Activated CD8-positive, alpha-beta T cell treated with anti-CD3 and anti-CD28 coated beads for 36 hours (primary cell): Measurements from ENCODE around the gene EID3. TPM values are rescaled to one million over a fixed set of nuclear protein-coding genes. Genes with fewer than 3 reads are reported as not detected.

ENCODE experiments used
- ATAC-seq: fragments of 200-7000 bp; cut with Tn5 transposase; one replicate; pipeline ENCODE4 v1.10.0; 2021; ENCODE audit warnings: mild to moderate bottlenecking, moderate library complexity
- CTCF ChIA-PET: fragments of 350-600 bp; sonication (Branson Sonifier 250); formaldehyde crosslinking; loops from one replicate; lab custom pipeline; 2021; ENCODE audit warnings: antibody characterized with exemption; lab: Charles Lee
- POLR2A ChIA-PET: fragments of 350-600 bp; sonication (Branson Sonifier 250); formaldehyde crosslinking; loops from one replicate; lab custom pipeline; 2021; ENCODE audit warnings: antibody characterized with exemption; lab: Charles Lee
- DNase-seq: peaks from one replicate; pipeline ENCODE4 v3.0.0-alpha.2; 2020
- H3K27ac Mint-ChIP-seq: one replicate; pipeline ENCODE4 v1.8.0; 2021; ENCODE audit warnings: mild to moderate bottlenecking, mixed read lengths
- H3K27me3 Mint-ChIP-seq: one replicate; pipeline ENCODE4 v1.8.0; 2021; ENCODE audit warnings: mixed read lengths
- H3K36me3 Mint-ChIP-seq: one replicate; pipeline ENCODE4 v1.8.0; 2021; ENCODE audit warnings: low read depth, mixed read lengths
- H3K4me1 Mint-ChIP-seq: one replicate; pipeline ENCODE4 v1.8.0; 2021; ENCODE audit warnings: low read depth, mixed read lengths
- H3K4me3 Mint-ChIP-seq: one replicate; pipeline ENCODE4 v1.8.0; 2021; ENCODE audit warnings: mild to moderate bottlenecking, moderate library complexity, mixed read lengths
- H3K9me3 Mint-ChIP-seq: one replicate; pipeline ENCODE4 v1.8.0; 2021; ENCODE audit warnings: mixed read lengths
- intact Hi-C: fragments of 100-400 bp; cut with micrococcal nuclease; formaldehyde crosslinking; loops from one replicate; pipeline ENCODE4 v1.10.0; 2022
- total RNA-seq, 2 experiments: library from RNA; stranded (reverse); gene quantifications; one replicate each; pipeline ENCODE4 v1.2.3, GENCODE V29; 2021
- TF ChIP-seq, protein P1 (sequence below): fragments of 200-600 bp; IDR thresholded peaks from one replicate; pipeline ENCODE4 v1.8.0; 2022; ENCODE audit warnings: antibody characterized with exemption, mild to moderate bottlenecking

Gene EID3
- total RNA-seq, 2 experiments from 2014 or later = 3.7 to 4.8 TPM

DNA sequence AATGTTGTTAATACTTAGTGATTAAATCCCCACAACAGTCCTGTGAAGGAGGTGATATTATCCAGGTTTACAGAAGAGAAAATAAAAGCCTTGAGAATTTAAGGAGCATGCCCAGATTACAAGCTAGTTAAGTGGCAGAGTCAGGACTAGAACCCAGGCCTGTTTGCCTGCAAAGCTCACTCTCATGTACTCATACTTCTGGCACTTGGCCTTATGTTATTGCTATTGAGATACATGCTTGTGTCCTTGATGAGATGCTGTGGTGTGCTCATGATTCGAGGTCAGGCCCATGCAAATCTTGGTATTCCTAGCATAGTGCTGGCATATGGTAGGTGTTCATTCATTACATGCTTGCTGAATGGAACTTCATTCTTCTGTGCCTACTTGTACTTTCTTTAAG, 7.6 kb upstream of the EID3 start:
- Mint-ChIP-seq H3K27ac (no peak overlapping the region), H3K4me1 (peaks cover 36% of the 10 kb centered on the region), H3K4me3 (no peak overlapping the region), H3K27me3 (no peaks in the 10 kb centered on the region), H3K36me3 (peaks cover 68% of the 10 kb centered on the region), H3K9me3 (no peaks in the 10 kb centered on the region)
- POLR2A ChIA-PET = interaction anchor here (0.6 to 8.0 kb wide), 4 partner anchors 8 to 77 kb away, joined by 3 to 75 read pairs (median 8); partner anchors contain the start of gene EID3
- TF ChIP-seq, protein P1, sequence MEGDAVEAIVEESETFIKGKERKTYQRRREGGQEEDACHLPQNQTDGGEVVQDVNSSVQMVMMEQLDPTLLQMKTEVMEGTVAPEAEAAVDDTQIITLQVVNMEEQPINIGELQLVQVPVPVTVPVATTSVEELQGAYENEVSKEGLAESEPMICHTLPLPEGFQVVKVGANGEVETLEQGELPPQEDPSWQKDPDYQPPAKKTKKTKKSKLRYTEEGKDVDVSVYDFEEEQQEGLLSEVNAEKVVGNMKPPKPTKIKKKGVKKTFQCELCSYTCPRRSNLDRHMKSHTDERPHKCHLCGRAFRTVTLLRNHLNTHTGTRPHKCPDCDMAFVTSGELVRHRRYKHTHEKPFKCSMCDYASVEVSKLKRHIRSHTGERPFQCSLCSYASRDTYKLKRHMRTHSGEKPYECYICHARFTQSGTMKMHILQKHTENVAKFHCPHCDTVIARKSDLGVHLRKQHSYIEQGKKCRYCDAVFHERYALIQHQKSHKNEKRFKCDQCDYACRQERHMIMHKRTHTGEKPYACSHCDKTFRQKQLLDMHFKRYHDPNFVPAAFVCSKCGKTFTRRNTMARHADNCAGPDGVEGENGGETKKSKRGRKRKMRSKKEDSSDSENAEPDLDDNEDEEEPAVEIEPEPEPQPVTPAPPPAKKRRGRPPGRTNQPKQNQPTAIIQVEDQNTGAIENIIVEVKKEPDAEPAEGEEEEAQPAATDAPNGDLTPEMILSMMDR = no peak
- ATAC-seq (no peak), DNase-seq (no peak)
- CTCF ChIA-PET = interaction anchor here (1.2 kb wide), 1 partner anchor 80 kb away, joined by 4 read pairs; the partner anchor contains the start of gene TXNRD1
- intact Hi-C loops = no loop called here

DNA sequence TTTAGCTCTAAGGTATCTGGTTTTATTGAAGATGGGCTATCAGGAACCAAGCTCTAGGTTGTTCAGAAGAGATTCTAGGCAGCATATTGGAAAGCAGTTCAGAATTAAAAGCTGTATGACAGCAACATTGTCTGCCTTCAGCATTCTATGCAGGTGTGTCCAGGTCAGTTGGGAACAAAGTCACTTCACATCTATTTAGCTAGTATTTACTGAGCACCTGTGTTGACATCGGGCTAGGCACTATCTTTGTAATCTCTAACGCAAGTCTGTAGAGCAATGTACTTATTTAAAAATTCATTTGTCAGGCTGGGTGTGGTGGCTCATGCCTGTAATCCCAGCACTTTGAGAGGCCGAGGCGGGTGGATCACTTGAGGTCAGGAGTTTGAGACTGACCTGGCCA, 6.8 kb upstream of the EID3 start:
- CTCF ChIA-PET = no interaction called here
- DNase-seq = no peak
- Mint-ChIP-seq H3K27me3 (no peaks in the 10 kb centered on the region), H3K9me3 (no peaks in the 10 kb centered on the region), H3K36me3 (peaks cover 66% of the 10 kb centered on the region), H3K27ac (no peak overlapping the region), H3K4me1 (peaks cover 38% of the 10 kb centered on the region), H3K4me3 (no peak overlapping the region)
- POLR2A ChIA-PET = interaction anchor here (0.6 to 8.0 kb wide), 2 partner anchors 8 to 76 kb away, joined by 3 to 75 read pairs; no protein-coding TSS in a partner anchor
- ATAC-seq = no peak
- TF ChIP-seq, protein P1 = no peak
- intact Hi-C loops = no loop called here

DNA sequence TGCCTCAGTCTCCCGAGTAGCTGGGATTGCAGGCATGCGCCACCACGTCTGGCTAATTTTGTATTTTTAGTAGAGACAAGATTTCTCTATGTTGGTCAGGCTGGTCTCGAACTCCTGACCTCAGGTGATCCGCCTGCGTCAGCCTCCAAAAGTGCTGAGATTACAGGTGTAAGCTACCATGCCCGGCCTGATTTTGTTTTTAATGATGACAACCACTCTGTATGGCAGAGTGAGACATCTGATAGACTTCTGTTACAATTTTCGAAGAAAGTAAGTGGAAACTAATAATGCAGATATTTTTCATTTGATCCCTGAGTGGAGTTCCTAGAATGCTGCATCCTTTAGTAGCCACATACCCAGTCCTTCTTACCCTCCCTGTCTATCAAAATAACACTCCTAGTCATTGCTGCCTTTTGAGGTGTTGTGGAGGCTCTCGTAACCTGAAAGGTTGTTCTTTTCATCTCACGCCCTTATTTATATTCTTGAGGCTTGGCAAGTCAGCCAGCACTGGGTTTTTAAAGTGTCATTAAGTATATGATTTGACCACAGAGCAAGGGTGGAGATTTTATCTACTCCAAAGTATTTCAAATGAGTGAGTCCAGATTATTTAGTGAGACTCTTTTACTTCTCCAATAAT, 5.9 kb upstream of the EID3 start:
- no peaks in the 10 kb centered on the region for H3K27me3 Mint-ChIP-seq
- no peaks in the 10 kb centered on the region for H3K9me3 Mint-ChIP-seq
- intact Hi-C loops = no loop called here
- ChIA-PET CTCF (interaction anchor here (0.8 kb wide), 1 partner anchor 11 kb away, joined by 3 read pairs; no protein-coding TSS in a partner anchor), POLR2A (interaction anchor here (1.1 to 8.0 kb wide), 2 partner anchors 9 to 43 kb away, joined by 3 to 75 read pairs; no protein-coding TSS in a partner anchor)
- H3K27ac Mint-ChIP-seq = no peak overlapping the region
- H3K4me1 Mint-ChIP-seq = peaks cover 40% of the 10 kb centered on the region
- DNase-seq (no peak), ATAC-seq (no peak)
- TF ChIP-seq, protein P1 = no peak
- H3K36me3 Mint-ChIP-seq = peaks cover 59% of the 10 kb centered on the region
- H3K4me3 Mint-ChIP-seq = no peak overlapping the region

DNA sequence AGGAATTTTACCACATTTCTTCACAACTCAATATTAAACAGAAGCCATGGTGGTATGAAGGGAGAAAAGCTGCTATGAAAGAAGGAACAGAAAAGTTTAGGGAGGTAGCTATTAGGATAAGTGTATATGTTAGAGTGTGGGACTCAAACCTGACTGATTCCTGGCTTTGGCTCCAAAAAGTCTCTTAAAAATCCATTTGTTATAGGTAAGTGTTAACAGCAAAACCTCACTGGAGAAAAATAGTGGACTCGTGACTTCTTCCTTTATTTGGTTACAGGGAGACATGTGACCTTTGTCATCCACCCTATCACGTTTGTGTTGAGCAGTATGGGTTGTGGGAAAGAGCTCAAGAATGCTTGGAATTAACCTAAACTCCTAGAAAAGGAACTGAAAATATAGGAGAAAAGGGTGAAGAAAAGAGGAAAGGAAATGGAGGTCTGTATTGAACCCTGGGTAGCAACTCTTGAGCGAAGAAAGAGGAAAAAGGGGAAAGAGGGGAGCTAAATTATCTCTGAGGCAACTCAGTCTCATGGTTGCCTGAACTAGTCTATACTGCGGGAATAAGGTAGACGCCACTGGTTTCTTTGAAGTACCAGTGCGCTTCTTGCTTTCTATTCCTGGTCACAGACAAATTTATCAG, 3.6 kb upstream of the EID3 start:
- Mint-ChIP-seq H3K36me3 (peaks cover 55% of the 10 kb centered on the region), H3K4me1 (peaks cover 56% of the 10 kb centered on the region), H3K9me3 (no peaks in the 10 kb centered on the region), H3K4me3 (no peak overlapping the region), H3K27ac (peak overlapping the region; percentile 67), H3K27me3 (no peaks in the 10 kb centered on the region)
- TF ChIP-seq, protein P1 = no peak
- intact Hi-C loops = loop anchor here (5.0 kb wide), 1 partner anchor 83 kb away; the partner anchor contains the start of gene TXNRD1
- ATAC-seq (no peak), DNase-seq (no peak)
- CTCF ChIA-PET = interaction anchor here (1.0 to 1.3 kb wide), 2 partner anchors 11 to 13 kb away, joined by 3 to 4 read pairs; no protein-coding TSS in a partner anchor
- POLR2A ChIA-PET = interaction anchor here (0.7 to 8.0 kb wide), 4 partner anchors 8 to 41 kb away, joined by 3 to 75 read pairs (median 4); no protein-coding TSS in a partner anchor
